GM19025 (cell line): Measurements from ENCODE around the gene YIF1A.
"Not testable (repeated sequence)": the region's sequence is repeated elsewhere in the genome, so short reads cannot be mapped to it uniquely, and the experiment has no call there.

Experiments used
- ATAC-seq: cut with Tn5 transposase; IDR thresholded peaks from one replicate; pipeline ENCODE4 v1.9.1; 2021; ENCODE audit warnings: mild to moderate bottlenecking, low read depth, moderate library complexity; ENCODE audit not compliant: unreplicated experiment

Gene YIF1A

GRCh38 chr11:66312549-66313320 lies 23.8 kb upstream of the YIF1A start:
- ATAC-seq: peak; percentile 47

GRCh38 chr11:66311965-66312548 lies 23.1 kb upstream of the YIF1A start:
- peak; percentile 75 for ATAC-seq

GRCh38 chr11:66311470-66311964 lies 22.6 kb upstream of the YIF1A start:
- no peak for ATAC-seq

- ATAC-seq: not testable (repeated sequence)
Observed at GRCh38 chr11:66310803-66311440, 22.0 kb upstream of the YIF1A start.

GRCh38 chr11:66310324-66310723 lies 21.4 kb upstream of the YIF1A start:
- no peak for ATAC-seq

GRCh38 chr11:66309475-66309874 lies 20.5 kb upstream of the YIF1A start:
- no peak for ATAC-seq

- no peak for ATAC-seq
Observed at GRCh38 chr11:66302656-66303055, 13.7 kb upstream of the YIF1A start.

GRCh38 chr11:66299186-66299585 lies 10.2 kb upstream of the YIF1A start:
- ATAC-seq: no peak

GRCh38 chr11:66297610-66298009 lies 8.7 kb upstream of the YIF1A start:
- ATAC-seq: no peak

- ATAC-seq: no peak
Observed at GRCh38 chr11:66294626-66295620, 6.0 kb upstream of the YIF1A start.

- no peak for ATAC-seq
Observed at GRCh38 chr11:66293777-66294625, 5.1 kb upstream of the YIF1A start.

- no peak for ATAC-seq
Observed at GRCh38 chr11:66293352-66293751, 4.4 kb upstream of the YIF1A start.

GRCh38 chr11:66292543-66293332 lies 3.8 kb upstream of the YIF1A start:
- no peak for ATAC-seq

- ATAC-seq: no peak
Observed at GRCh38 chr11:66291706-66292542, 3.0 kb upstream of the YIF1A start, which contains the start of gene TMEM151A. TMEM151A (plus strand) TSS chr11:66291894; CDS start chr11:66292014, 120 bp downstream.

- ATAC-seq: no peak
Observed at GRCh38 chr11:66291303-66291705, 2.4 kb upstream of the YIF1A start.

- ATAC-seq: no peak
Observed at GRCh38 chr11:66290330-66290621, 1.3 kb upstream of the YIF1A start.

GRCh38 chr11:66289548-66290329 lies 796 bp upstream of the YIF1A start:
- ATAC-seq: peak; percentile 14
